Ramos (cell line): Measurements from ENCODE around the gene ISCU.

Experiments
- in situ Hi-C: fragments of 300-500 bp; cut with MboI; formaldehyde crosslinking; loops from one replicate; pipeline ENCODE4 v1.14.3; 2022; ENCODE audit warnings: low sequenced_read_pairs; ENCODE audit not compliant: unreplicated experiment

The ISCU gene

DNA sequence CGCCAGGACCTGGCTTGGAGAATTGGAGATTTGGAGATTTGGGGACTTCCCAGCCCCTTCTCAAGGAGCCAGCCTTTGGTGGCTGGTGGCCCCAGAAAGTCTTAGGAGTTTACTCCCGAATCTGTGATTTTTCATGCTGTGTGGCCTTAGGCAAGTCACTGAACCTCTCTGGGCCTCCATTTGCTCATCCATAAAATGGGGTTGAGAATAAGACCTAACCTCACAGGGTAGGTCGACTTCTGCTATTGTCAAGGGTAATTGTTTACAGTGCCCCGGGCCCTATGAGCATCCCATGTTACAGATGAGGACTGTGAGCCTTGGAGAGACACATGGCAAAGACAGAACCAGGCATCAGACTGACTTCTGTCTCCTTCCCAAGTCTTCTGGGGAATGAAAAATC lies 51.6 kb downstream of the ISCU start:
- in situ Hi-C loops, result no loop called here

DNA sequence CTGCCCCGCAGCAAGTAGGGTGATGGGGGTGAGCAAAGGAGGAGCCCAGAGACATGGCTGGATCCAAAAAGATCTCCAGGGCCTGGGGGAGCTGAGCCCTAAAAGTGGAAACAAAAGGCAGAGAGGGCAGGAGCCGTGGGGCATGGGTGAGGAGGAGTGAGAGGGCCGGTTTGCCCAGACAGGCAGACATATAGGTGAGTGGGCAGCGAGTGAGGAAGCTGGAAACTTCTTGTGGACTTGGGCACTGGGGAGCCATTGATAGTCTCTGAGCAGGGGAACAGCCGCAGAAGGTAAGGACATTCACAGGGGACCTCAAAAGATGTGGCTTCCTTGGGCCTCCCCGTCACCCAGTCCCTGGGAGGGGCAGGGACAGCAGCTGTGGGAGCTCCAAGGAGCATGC lies 52.2 kb downstream of the ISCU start:
- in situ Hi-C loops, result loop anchor here (5.0 kb wide), 1 partner anchor 47 kb away; no protein-coding TSS in a partner anchor

DNA sequence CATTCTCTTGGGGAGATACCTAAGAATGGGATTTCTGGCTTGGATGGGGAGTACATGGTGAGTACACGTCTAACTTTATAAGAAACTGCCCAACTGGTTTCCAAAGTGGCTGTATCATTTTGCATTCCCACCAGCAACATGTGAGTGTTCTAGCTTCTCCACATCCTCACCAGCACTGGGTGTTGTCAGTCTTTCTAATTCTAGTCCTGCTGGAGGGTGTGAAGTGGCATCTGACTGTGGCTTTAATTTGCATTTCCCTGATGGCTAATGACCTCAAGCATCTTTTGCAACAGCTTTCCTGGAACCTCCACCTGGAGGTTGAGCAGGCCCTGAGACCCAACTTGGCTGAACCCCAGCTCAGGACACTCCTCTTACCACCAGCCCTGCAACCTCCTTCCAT lies 53.5 kb downstream of the ISCU start:
- in situ Hi-C loops, result loop anchor here (5.0 kb wide), 1 partner anchor 49 kb away; no protein-coding TSS in a partner anchor

DNA sequence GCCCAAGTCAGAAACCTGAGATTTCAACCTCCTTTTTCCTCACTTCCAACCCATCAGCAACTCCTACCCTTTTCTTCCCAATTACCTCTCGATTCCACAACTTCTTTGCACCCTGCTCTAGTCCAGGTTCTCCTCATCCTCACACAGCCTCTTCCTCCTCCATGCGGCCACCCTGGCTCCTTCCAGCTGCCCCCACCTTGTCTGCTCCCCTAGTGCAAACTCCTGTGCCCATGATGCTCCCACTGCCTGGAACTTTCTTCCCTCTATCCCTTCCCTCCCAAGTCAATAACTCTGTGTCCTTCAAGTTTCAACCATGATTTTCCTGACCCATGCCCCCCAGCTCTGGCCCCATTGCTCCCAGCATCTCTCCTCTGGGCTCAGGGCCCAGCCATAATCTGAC lies 54.0 kb downstream of the ISCU start:
- in situ Hi-C loops, result loop anchor here (5.0 kb wide), 1 partner anchor 49 kb away; no protein-coding TSS in a partner anchor

DNA sequence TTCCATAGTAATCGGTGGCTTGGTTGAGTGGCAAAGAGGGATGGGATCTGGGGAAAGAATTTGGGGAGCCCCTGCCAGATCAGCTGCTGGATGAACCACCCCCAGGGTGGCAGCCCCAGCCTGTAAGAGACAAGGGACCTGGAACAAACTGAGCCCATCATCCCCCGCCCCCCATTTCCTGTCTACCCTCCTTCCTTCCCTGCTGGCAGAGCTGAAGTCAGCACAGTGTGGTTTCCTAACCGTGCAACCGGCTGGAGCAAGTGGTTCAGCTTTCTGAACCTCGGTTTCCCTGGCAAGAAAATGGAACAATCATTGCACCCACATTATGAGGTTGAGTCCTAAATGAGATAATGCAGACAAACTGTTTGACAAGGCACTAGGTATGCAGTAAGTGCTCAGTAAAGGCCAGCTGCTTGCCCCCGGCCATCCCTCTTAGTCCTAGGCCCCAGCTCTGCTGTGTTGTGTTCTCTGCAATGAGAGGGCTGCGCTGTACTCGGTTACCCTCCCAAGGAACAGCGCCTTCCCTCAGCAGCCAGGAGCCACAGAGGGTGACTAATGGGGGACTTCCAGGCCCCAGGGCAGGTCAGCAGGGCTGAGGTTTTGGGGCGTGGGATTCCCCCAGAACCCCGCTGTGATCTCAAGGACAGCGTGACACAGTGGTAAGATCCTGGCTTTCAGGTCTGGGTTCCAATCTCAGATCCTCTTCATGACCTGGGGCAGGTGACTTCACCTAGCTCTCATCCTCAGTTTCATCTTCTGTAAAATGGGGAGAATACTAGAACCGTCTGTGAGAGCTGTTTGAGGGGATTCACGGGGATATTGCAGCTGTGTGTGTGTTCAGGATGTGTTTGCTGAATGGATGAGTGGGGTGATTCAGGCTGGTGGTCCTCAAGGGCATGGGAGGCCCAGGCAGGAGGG lies 54.8 kb downstream of the ISCU start:
- in situ Hi-C loops, result loop anchor here (5.0 kb wide), 1 partner anchor 50 kb away; no protein-coding TSS in a partner anchor

DNA sequence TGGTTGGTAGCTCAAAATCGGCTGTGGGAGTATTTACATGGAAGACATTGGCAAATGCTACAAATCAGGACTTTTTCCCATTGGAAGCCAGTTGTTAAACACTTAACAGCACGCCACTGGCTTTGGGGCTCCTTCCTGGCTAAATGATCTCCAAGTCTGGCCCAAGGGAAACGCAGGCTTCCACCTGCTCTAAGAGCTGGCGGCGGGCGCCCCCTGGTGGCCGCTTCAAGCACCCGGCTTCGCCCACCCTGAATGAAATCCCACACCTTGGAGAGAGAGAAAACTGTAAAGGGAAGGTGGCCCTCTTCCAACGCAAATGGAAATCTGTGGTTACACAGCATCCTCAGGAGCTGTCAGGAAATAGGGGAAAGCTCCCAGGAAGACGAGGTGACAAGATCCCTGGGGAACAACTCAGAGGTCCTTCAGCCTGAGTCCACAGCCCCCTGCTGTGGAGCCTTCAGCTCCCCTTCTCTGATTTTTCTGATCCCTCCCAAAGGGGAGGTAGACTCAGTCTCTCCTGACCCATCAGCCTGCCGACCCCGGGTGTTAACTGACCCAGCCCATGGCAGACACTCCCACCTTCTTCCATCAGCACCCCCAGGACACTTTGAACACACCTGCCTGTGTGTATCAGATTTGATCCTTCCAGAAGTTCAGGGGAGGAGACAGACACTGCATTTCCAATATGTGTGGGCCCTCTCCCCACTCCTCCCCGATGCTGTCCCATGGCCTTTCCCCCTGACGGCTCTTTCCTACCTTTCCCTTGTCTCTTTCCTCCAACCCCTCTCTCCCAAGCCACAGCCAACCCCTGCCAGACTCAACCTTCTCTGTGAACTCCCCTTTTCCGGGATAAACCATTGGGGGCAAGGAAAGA lies 55.9 kb downstream of the ISCU start:
- in situ Hi-C loops, result loop anchor here (5.0 kb wide), 1 partner anchor 51 kb away; no protein-coding TSS in a partner anchor

DNA sequence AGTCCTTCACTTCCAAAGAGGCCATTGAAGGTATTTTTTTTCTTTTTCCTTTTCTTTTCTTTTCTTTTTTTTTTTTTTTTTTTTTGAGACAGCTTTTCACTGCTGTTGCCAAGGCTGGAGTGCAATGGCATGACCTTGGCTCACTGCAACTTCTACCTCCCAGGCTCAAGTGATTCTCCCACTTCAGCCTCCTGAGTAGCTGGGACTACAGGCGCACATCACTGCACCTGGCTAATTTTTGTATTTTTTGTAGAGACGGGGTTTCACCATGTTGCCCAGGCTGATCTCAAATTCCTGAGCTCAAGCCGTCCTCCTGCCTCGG lies 56.5 kb downstream of the ISCU start:
- in situ Hi-C loops, result loop anchor here (5.0 kb wide), 1 partner anchor 52 kb away; no protein-coding TSS in a partner anchor
